Thyroid gland (tissue), 4 donors: Measurements from ENCODE around the gene LIN7B. TPM values are rescaled to one million over a fixed set of nuclear protein-coding genes. Genes with fewer than 3 reads are reported as not detected.
"Not testable (repeated sequence)": the region's sequence is repeated elsewhere in the genome, so short reads cannot be mapped to it uniquely, and the experiment has no call there.

Experiments used
- DNase-seq, 2 donors: peaks; one replicate each; pipeline ENCODE4 v3.0.0-alpha.2; 2019
- H3K27ac ChIP-seq, 3 donors: fragments of 200-600 bp; sonication (generic); 1 replicate in 2 of 3; 2 replicates in 1 of 3; pipeline ENCODE4 v1.5.1; 2016 to 2019; ENCODE audit warnings: mild to moderate bottlenecking in 1 of 3, moderate library complexity in 1 of 3
- H3K27me3 ChIP-seq: fragments of 200-600 bp; sonication (generic); one replicate; pipeline ENCODE4 v1.5.1; 2019
- H3K36me3 ChIP-seq, 2 donors: fragments of 200-600 bp; sonication (generic); one replicate each; pipeline ENCODE4 v1.5.1; 2016 to 2019
- H3K4me1 ChIP-seq, 2 donors: fragments of 200-600 bp; sonication (generic); one replicate each; pipeline ENCODE4 v1.5.1; 2017 to 2019
- H3K4me3 ChIP-seq, 3 donors: fragments of 200-600 bp; sonication (generic); replicated peaks in 1 of 3; 1 replicate in 2 of 3; 2 replicates in 1 of 3; pipeline ENCODE4 v1.5.1; 2016; ENCODE audit warnings: mild to moderate bottlenecking in 1 of 3
- H3K9me3 ChIP-seq: fragments of 200-600 bp; sonication (generic); one replicate; pipeline ENCODE4 v1.5.1; 2017
- CTCF ChIP-seq, 6 experiments: fragments of 200-600 bp in 3 of 6; fragments of 450-650 bp in 3 of 6; sonication (generic) in 3 of 6; IDR thresholded peaks; one replicate each; pipeline ENCODE4 v1.5.1; 2016 to 2019; ENCODE audit warnings: antibody characterized with exemption in 6 of 6, mild to moderate bottlenecking in 2 of 6, inconsistent platforms in 1 of 6, moderate library complexity in 1 of 6
- POLR2A ChIP-seq, 2 donors: fragments of 450-650 bp; IDR thresholded peaks; one replicate each; pipeline ENCODE4 v1.6.1; 2017; ENCODE audit warnings: antibody characterized with exemption in 2 of 2, mild to moderate bottlenecking in 2 of 2, moderate library complexity in 1 of 2
- WGBS, 2 donors: methylation state at CpG; one replicate each; pipeline ENCODE4 v1.1.5; 2017; 5-methylcytosine and 5-hydroxymethylcytosine counted together
- intact Hi-C: fragments of 100-400 bp; cut with DNase I; formaldehyde crosslinking; loops from one replicate; pipeline ENCODE4 v1.15.1; 2023
- total RNA-seq, 4 donors: library from RNA; depleted of rRNA; stranded (reverse); fragments of >200 nt; gene quantifications; one replicate each; pipeline ENCODE4 v1.2.3, GENCODE V29; 2016

Gene LIN7B
- total RNA-seq, 4 donors from 2014 or later, result 10.5 to 17.7 (median 13.8) TPM

GRCh38 chr19:49069026-49069425 lies 45.1 kb upstream of the LIN7B start:
- intact Hi-C loops, result no loop called here
- peaks cover 11% of the 10 kb centered on the region for H3K27me3 ChIP-seq
- peaks cover 0 to 16% of the 10 kb centered on the region in 2 donors for H3K4me1 ChIP-seq
- H3K4me3 ChIP-seq, result no peak overlapping the region
- no peak for TF ChIP-seq CTCF (IDR thresholded peaks at IDR 0.05)
- no peak for TF ChIP-seq POLR2A (IDR thresholded peaks at IDR 0.05)
- no peak for DNase-seq
- no peaks in the 10 kb centered on the region for H3K36me3 ChIP-seq
- H3K9me3 ChIP-seq, result no peaks in the 10 kb centered on the region
- no peak overlapping the region for H3K27ac ChIP-seq
- 91 to 95% methylated on average over 9 of the region's 9 CpGs for WGBS, 2 donors

GRCh38 chr19:49070416-49070815 lies 43.8 kb upstream of the LIN7B start:
- no peaks in the 10 kb centered on the region for H3K9me3 ChIP-seq
- H3K4me1 ChIP-seq, result peaks cover 4 to 11% of the 10 kb centered on the region in 2 donors
- no peak for TF ChIP-seq POLR2A (IDR thresholded peaks at IDR 0.05)
- TF ChIP-seq CTCF (IDR thresholded peaks at IDR 0.05), result no peak
- H3K27ac ChIP-seq, result no peak overlapping the region
- no peaks in the 10 kb centered on the region for H3K36me3 ChIP-seq
- WGBS, 2 donors, result 93 to 95% methylated on average over 18 to 21 of the region's 21 CpGs
- H3K27me3 ChIP-seq, result peaks cover 11% of the 10 kb centered on the region
- H3K4me3 ChIP-seq, result no peak overlapping the region
- DNase-seq, result no peak
- intact Hi-C loops, result no loop called here

GRCh38 chr19:49071860-49072547 lies 42.2 kb upstream of the LIN7B start:
- intact Hi-C loops, result no loop called here
- no peak for DNase-seq
- Histone ChIP-seq H3K36me3 (no peaks in the 10 kb centered on the region), H3K9me3 (no peaks in the 10 kb centered on the region), H3K4me1 (peaks cover 4 to 11% of the 10 kb centered on the region in 2 donors), H3K4me3 (no peak overlapping the region), H3K27ac (no peak overlapping the region), H3K27me3 (peaks cover 11% of the 10 kb centered on the region)
- TF ChIP-seq POLR2A (IDR thresholded peaks at IDR 0.05), result no peak
- no peak for TF ChIP-seq CTCF (IDR thresholded peaks at IDR 0.05)
- WGBS, 2 donors, result 3 to 10% methylated on average over 4 to 58 of the region's 93 CpGs

GRCh38 chr19:49073514-49074378 lies 40.4 kb upstream of the LIN7B start:
- Histone ChIP-seq H3K9me3 (no peaks in the 10 kb centered on the region), H3K27me3 (peaks cover 11% of the 10 kb centered on the region), H3K27ac (no peak overlapping the region), H3K4me1 (peaks cover 4 to 11% of the 10 kb centered on the region in 2 donors), H3K36me3 (no peaks in the 10 kb centered on the region), H3K4me3 (no peak overlapping the region)
- no peak for DNase-seq
- 60 to 68% methylated on average over 23 of the region's 23 CpGs for WGBS, 2 donors
- TF ChIP-seq POLR2A (IDR thresholded peaks at IDR 0.05), result no peak
- no peak for TF ChIP-seq CTCF (IDR thresholded peaks at IDR 0.05)
- intact Hi-C loops, result no loop called here

- H3K36me3 ChIP-seq, intact Hi-C loops, H3K9me3 ChIP-seq, H3K4me3 ChIP-seq, H3K27ac ChIP-seq: not testable (repeated sequence)
- peaks cover 11% of the 10 kb centered on the region for H3K27me3 ChIP-seq
- H3K4me1 ChIP-seq, result peaks cover 4 to 11% of the 10 kb centered on the region in 2 donors
- 6 to 10% methylated on average over 5 to 9 of the region's 9 CpGs for WGBS, 2 donors
- DNase-seq, result peak; percentile 93
- TF ChIP-seq CTCF (IDR thresholded peaks at IDR 0.05), result peak; percentile 46 to 92 (median 83)
Observed at GRCh38 chr19:49074869-49075268, 39.3 kb upstream of the LIN7B start.
